ENCODE results near the gene GOLGA7B.

- TF ChIP-seq, protein P1, sequence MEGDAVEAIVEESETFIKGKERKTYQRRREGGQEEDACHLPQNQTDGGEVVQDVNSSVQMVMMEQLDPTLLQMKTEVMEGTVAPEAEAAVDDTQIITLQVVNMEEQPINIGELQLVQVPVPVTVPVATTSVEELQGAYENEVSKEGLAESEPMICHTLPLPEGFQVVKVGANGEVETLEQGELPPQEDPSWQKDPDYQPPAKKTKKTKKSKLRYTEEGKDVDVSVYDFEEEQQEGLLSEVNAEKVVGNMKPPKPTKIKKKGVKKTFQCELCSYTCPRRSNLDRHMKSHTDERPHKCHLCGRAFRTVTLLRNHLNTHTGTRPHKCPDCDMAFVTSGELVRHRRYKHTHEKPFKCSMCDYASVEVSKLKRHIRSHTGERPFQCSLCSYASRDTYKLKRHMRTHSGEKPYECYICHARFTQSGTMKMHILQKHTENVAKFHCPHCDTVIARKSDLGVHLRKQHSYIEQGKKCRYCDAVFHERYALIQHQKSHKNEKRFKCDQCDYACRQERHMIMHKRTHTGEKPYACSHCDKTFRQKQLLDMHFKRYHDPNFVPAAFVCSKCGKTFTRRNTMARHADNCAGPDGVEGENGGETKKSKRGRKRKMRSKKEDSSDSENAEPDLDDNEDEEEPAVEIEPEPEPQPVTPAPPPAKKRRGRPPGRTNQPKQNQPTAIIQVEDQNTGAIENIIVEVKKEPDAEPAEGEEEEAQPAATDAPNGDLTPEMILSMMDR (IDR thresholded peaks at IDR 0.05): no peak
- TF ChIP-seq SIN3A (IDR thresholded peaks at IDR 0.05; ENCODE audit: borderline replicate concordance, insufficient read depth, low read depth, low read length): no peak
- TF ChIP-seq, protein P2, sequence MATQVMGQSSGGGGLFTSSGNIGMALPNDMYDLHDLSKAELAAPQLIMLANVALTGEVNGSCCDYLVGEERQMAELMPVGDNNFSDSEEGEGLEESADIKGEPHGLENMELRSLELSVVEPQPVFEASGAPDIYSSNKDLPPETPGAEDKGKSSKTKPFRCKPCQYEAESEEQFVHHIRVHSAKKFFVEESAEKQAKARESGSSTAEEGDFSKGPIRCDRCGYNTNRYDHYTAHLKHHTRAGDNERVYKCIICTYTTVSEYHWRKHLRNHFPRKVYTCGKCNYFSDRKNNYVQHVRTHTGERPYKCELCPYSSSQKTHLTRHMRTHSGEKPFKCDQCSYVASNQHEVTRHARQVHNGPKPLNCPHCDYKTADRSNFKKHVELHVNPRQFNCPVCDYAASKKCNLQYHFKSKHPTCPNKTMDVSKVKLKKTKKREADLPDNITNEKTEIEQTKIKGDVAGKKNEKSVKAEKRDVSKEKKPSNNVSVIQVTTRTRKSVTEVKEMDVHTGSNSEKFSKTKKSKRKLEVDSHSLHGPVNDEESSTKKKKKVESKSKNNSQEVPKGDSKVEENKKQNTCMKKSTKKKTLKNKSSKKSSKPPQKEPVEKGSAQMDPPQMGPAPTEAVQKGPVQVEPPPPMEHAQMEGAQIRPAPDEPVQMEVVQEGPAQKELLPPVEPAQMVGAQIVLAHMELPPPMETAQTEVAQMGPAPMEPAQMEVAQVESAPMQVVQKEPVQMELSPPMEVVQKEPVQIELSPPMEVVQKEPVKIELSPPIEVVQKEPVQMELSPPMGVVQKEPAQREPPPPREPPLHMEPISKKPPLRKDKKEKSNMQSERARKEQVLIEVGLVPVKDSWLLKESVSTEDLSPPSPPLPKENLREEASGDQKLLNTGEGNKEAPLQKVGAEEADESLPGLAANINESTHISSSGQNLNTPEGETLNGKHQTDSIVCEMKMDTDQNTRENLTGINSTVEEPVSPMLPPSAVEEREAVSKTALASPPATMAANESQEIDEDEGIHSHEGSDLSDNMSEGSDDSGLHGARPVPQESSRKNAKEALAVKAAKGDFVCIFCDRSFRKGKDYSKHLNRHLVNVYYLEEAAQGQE (IDR thresholded peaks at IDR 0.05; ENCODE audit: insufficient read depth in 1 of 2, low read depth in 2 of 2, low read length in 1 of 2): no peak
These were observed 24.7 kb downstream of the GOLGA7B start for GRCh38 chr10:97874332-97874731.
